ENCODE measurements around the gene GRK2. TPM values are rescaled to one million over a fixed set of nuclear protein-coding genes. Genes with fewer than 3 reads are reported as not detected.
A peak's percentile ranks its signal among the peaks of the same experiment; 100 is the strongest.

GRK2 gene
- total RNA-seq, 2 experiments from 2014 or later, result 280 to 397 TPM

DNA sequence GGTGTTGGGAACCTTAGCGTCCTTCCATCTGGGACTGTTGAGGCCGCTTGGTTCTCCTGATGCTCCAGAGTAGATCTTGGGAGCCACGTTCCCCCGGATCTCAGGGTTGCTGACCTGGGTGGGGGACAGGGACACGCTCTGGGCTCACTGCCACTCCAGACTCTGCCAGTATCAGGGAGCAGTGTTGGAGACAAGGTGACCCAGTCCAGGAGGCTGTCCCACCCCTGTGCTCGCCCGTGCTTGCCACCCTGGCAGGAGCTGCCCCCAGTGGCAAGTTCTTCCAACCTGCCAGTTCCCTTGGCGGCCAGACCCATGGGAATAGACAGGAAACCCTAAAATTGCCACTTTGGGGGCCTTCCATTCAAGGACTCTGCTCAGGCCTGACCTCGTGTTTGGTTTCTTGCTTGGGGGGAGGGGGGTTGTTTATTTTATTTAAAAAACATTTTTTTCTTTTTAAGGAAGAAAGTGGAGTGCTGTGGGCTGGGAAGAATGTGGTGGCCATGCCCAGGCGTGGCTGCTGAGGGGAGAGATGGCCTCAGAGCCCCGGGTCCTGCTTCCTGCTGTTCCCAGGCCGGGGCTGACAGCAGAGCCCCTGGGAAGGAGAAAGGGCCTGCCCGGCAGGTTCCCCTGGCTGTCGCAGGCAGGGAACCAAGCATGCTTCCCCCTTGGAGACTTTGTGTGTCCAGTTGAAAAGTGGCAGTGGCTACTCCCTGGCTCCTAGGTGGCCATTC, 7.2 kb downstream of the GRK2 start:
- CTCF ChIA-PET (ENCODE audit: unreplicated experiment), result no interaction called here
- H3K4me3 ChIP-seq (ENCODE audit: low read depth, low read length, poor library complexity, severe bottlenecking), result peak overlapping the region; percentile 87

DNA sequence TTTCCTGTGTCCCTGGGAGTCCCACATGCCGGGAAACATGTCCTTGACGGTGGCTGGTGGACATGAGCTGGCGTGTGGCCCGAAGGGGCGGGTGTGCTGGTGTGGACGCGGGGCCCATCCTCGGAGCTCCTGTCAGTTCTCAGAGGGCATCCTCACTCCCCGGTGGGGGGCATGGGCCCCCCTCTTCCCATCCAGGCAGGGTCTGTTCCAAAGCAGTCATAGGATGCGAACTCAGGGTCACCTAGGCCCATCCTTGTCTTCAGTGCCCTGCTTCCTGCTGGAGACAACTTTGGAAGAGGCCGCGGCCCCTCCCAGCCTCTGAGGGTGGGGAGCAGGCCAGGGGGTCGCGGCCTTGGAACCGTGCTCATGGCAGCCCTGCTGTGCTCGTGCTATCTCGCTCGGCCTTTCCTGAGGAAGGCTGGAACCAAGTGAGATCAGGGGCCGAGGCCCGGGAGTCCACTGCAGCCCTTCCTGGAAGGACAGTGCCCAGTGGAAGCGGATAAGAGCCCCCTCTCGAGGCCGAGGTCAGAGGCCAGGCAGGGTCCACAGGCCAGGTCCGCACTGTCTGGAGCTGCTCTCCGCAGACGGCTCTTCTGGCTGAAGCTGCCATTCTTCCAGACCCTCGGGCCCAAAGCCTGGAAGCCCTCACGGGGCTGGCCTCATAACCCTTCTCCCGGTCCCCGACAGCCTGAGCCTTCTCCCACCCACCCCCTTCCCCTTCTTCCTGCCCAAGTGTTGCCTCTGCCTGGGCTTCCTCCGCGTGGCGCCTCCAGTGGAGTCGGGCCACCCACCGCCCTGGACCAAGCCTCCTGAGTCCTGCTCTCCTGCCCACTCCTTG, 8.7 kb downstream of the GRK2 start:
- peak overlapping the region; percentile 10 for H3K4me3 ChIP-seq (ENCODE audit: low read depth, low read length, poor library complexity, severe bottlenecking)
- peaks cover 95% of the 10 kb centered on the region for H3K79me2 ChIP-seq (ENCODE audit: insufficient read depth, low read depth, low read length)
- no peak for TF ChIP-seq EZH2phosphoT487 (IDR thresholded peaks at IDR 0.05; ENCODE audit: borderline replicate concordance, low read depth, low read length)
- TF ChIP-seq, protein P1, sequence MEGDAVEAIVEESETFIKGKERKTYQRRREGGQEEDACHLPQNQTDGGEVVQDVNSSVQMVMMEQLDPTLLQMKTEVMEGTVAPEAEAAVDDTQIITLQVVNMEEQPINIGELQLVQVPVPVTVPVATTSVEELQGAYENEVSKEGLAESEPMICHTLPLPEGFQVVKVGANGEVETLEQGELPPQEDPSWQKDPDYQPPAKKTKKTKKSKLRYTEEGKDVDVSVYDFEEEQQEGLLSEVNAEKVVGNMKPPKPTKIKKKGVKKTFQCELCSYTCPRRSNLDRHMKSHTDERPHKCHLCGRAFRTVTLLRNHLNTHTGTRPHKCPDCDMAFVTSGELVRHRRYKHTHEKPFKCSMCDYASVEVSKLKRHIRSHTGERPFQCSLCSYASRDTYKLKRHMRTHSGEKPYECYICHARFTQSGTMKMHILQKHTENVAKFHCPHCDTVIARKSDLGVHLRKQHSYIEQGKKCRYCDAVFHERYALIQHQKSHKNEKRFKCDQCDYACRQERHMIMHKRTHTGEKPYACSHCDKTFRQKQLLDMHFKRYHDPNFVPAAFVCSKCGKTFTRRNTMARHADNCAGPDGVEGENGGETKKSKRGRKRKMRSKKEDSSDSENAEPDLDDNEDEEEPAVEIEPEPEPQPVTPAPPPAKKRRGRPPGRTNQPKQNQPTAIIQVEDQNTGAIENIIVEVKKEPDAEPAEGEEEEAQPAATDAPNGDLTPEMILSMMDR (conservative IDR thresholded peaks at IDR 0.05; ENCODE audit: low read length), result no peak
- H2AFZ ChIP-seq (ENCODE audit: low read length), result no peak overlapping the region
- ChIA-PET CTCF (ENCODE audit: unreplicated experiment) (interaction anchor here (0.5 kb wide), 1 partner anchor 8 kb away, joined by 3 read pairs; no protein-coding TSS in a partner anchor), POLR2A (no interaction called here)
- H3K4me2 ChIP-seq (ENCODE audit: low read length), result peak overlapping the region; percentile 75
- BruUV-seq (replicated peaks), result no TSS peak
- no peak for DNase-seq (ENCODE audit: low spot score)
- peak overlapping the region; percentile 98 for H3K27ac ChIP-seq (ENCODE audit: low read depth, low read length, poor library complexity, severe bottlenecking)
- intact Hi-C loops (cut with micrococcal nuclease; ENCODE audit: unreplicated experiment), result no loop called here
- H4K20me1 ChIP-seq (ENCODE audit: insufficient read depth, low read length), result peaks cover 7% of the 10 kb centered on the region; the same call in 1 of the 2 replicates
- peaks cover 93% of the 10 kb centered on the region for H3K36me3 ChIP-seq (ENCODE audit: insufficient read depth, low read length)
- H3K9me2 ChIP-seq (ENCODE audit: insufficient read depth, low read length), result no peaks in the 10 kb centered on the region
- H3K4me1 ChIP-seq (ENCODE audit: insufficient read depth, low read length, poor library complexity, severe bottlenecking), result peaks cover 93% of the 10 kb centered on the region
- H3K9me3 ChIP-seq (ENCODE audit: low read length), result no peaks in the 10 kb centered on the region

More for the DNA sequence above, 7.2 kb downstream of the GRK2 start:
- peak overlapping the region; percentile 98 for H3K27ac ChIP-seq (ENCODE audit: low read depth, low read length, poor library complexity, severe bottlenecking)
- peaks cover 93% of the 10 kb centered on the region for H3K36me3 ChIP-seq (ENCODE audit: insufficient read depth, low read length)
- no peak overlapping the region for H2AFZ ChIP-seq (ENCODE audit: low read length)
- peaks cover 7% of the 10 kb centered on the region; the same call in 1 of the 2 replicates for H4K20me1 ChIP-seq (ENCODE audit: insufficient read depth, low read length)
- H3K9me3 ChIP-seq (ENCODE audit: low read length), result no peaks in the 10 kb centered on the region
- peak overlapping the region; percentile 97 for H3K4me2 ChIP-seq (ENCODE audit: low read length)
- DNase-seq (ENCODE audit: low spot score), result peak; percentile 65
- no TSS peak for BruUV-seq (replicated peaks)
- intact Hi-C loops (cut with micrococcal nuclease; ENCODE audit: unreplicated experiment), result no loop called here
- POLR2A ChIA-PET, result no interaction called here
- no peak for TF ChIP-seq EZH2phosphoT487 (IDR thresholded peaks at IDR 0.05; ENCODE audit: borderline replicate concordance, low read depth, low read length)
- TF ChIP-seq, protein P1 (conservative IDR thresholded peaks at IDR 0.05; ENCODE audit: low read length), result no peak
- no peaks in the 10 kb centered on the region for H3K9me2 ChIP-seq (ENCODE audit: insufficient read depth, low read length)
- peaks cover 99% of the 10 kb centered on the region for H3K4me1 ChIP-seq (ENCODE audit: insufficient read depth, low read length, poor library complexity, severe bottlenecking)
- peaks cover 95% of the 10 kb centered on the region for H3K79me2 ChIP-seq (ENCODE audit: insufficient read depth, low read depth, low read length)
